ENCODE results near the gene SLC10A7. TPM values are rescaled to one million over a fixed set of nuclear protein-coding genes. Genes with fewer than 3 reads are reported as not detected.

The SLC10A7 gene
- total RNA-seq, 1 donor from 2014 or later = 17.0 TPM

Small RNAs within 50 kb of the gene (microRNA-seq; reads per million reads assigned to microRNA genes)
- gene MIR7849 = not detected

Other genes starting within 250 kb of the SLC10A7 start
- not detected for gene POU4F2, start 117.0 kb upstream of the SLC10A7 start, total RNA-seq